DND-41 (cell line): Measurements from ENCODE around the gene NFAM1.

Experiments
- ATAC-seq: fragments of 200-7000 bp; cut with Tn5 transposase; 3 replicates; pipeline ENCODE4 v1.9.1; 2021; ENCODE audit warnings: low read depth; ENCODE audit not compliant: insufficient read depth
- DNase-seq: peaks from one replicate; pipeline ENCODE4 v3.0.0-alpha.2; 2020
- H2AFZ ChIP-seq: 2 replicates; pipeline ENCODE4 v1.6.0; 2012; ENCODE audit warnings: low read depth, low read length
- H3K27ac ChIP-seq: 2 replicates; pipeline ENCODE4 v1.5.1; 2012; ENCODE audit warnings: low read length, inconsistent platforms
- H3K27me3 ChIP-seq: fragments of 200-600 bp; sonication (generic); 2 replicates; pipeline ENCODE4 v1.6.0; 2012; ENCODE audit warnings: low read length, mild to moderate bottlenecking, inconsistent platforms; ENCODE audit not compliant: insufficient read depth, poor library complexity
- H3K36me3 ChIP-seq: 2 replicates; pipeline ENCODE4 v1.5.1; 2012; ENCODE audit warnings: low read length, inconsistent platforms; ENCODE audit not compliant: insufficient read depth
- H3K4me1 ChIP-seq: 2 replicates; pipeline ENCODE4 v1.5.1; 2012; ENCODE audit warnings: mild to moderate bottlenecking, low read length; ENCODE audit not compliant: insufficient read depth
- H3K4me2 ChIP-seq: 2 replicates; pipeline ENCODE4 v1.6.0; 2012; ENCODE audit warnings: mild to moderate bottlenecking, moderate library complexity, low read length, inconsistent platforms; ENCODE audit not compliant: insufficient read depth
- H3K4me3 ChIP-seq, 2 experiments: fragments of 200-600 bp in 1 of 2; shearing (Covaris generic) in 1 of 2; 2 replicates each; pipeline ENCODE4 v1.5.1; 2012 to 2016; ENCODE audit warnings: inconsistent platforms in 2 of 2, low read length in 2 of 2, mild to moderate bottlenecking in 2 of 2, low read depth in 1 of 2, moderate library complexity in 1 of 2
- H3K79me2 ChIP-seq: 2 replicates; pipeline ENCODE4 v1.6.0; 2012; ENCODE audit warnings: low read length, inconsistent platforms; ENCODE audit not compliant: insufficient read depth
- H3K9ac ChIP-seq: 2 replicates; pipeline ENCODE4 v1.6.0; 2012; ENCODE audit warnings: low read depth, mild to moderate bottlenecking, inconsistent platforms, low read length, moderate library complexity
- H3K9me3 ChIP-seq: 2 replicates; pipeline ENCODE4 v1.5.1; 2012; ENCODE audit warnings: low read length, moderate library complexity, mild to moderate bottlenecking, inconsistent platforms; ENCODE audit not compliant: insufficient read depth, severe bottlenecking
- H4K20me1 ChIP-seq: 2 replicates; pipeline ENCODE4 v1.6.0; 2012; ENCODE audit warnings: low read length; ENCODE audit not compliant: insufficient read depth
- EZH2 ChIP-seq: IDR thresholded peaks from 3 replicates; pipeline ENCODE4 v1.6.1; 2012; ENCODE audit warnings: borderline replicate concordance, low read depth, mild to moderate bottlenecking, moderate library complexity, low read length, inconsistent platforms; ENCODE audit not compliant: severe bottlenecking
- TF ChIP-seq, protein P1 (sequence below): IDR thresholded peaks from 2 replicates; pipeline ENCODE4 v1.5.1; 2012; ENCODE audit warnings: borderline replicate concordance, low read length, moderate library complexity, mild to moderate bottlenecking; ENCODE audit not compliant: poor library complexity, severe bottlenecking; ENCODE audit errors: extremely low read depth

The NFAM1 gene, protein sequence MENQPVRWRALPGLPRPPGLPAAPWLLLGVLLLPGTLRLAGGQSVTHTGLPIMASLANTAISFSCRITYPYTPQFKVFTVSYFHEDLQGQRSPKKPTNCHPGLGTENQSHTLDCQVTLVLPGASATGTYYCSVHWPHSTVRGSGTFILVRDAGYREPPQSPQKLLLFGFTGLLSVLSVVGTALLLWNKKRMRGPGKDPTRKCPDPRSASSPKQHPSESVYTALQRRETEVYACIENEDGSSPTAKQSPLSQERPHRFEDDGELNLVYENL

DNA sequence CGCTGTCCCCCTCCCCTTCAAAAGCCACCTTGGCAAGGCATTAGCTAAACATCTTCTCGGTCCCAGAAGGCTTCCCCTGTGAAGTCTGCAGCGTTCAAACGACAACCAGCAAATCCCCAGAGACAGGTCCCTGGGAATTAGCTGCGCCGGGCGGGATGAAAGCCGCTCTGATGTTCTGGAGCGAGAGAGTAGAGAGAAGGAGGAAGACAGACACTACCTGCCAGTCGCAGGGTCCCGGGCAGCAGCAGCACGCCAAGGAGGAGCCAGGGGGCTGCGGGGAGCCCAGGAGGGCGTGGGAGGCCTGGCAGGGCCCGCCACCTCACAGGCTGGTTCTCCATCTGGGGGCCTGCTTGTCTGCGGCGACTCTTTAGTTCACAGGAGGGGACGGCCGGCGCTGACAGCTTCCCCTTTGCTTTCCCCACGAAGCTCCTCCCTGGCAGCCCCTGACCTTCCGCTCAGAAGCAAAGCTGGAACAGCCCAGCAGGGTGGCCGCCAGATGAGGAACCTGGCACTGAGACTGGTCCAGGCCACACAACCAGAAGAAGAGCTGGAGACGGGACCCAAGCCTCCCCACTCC, at the start of gene NFAM1:
NFAM1 (minus strand) TSS at position 384 of the 577 bp plus-strand sequence; CDS start at position 338, 46 bp downstream.
- Histone ChIP-seq H3K27me3 (peaks cover 7% of the 10 kb centered on the region), H2AFZ (no peak within 1 kb of the TSS), H3K4me2 (no peak within 1 kb of the TSS), H4K20me1 (no peaks in the 10 kb centered on the region), H3K79me2 (no peaks in the 10 kb centered on the region), H3K4me1 (peaks cover under 1% of the 10 kb centered on the region), H3K9me3 (no peaks in the 10 kb centered on the region), H3K27ac (no peak within 1 kb of the TSS), H3K36me3 (no peaks in the 10 kb centered on the region), H3K9ac (no peak within 1 kb of the TSS), H3K4me3 (no peak within 1 kb of the TSS)
- TF ChIP-seq EZH2: no peak
- TF ChIP-seq, protein P1, sequence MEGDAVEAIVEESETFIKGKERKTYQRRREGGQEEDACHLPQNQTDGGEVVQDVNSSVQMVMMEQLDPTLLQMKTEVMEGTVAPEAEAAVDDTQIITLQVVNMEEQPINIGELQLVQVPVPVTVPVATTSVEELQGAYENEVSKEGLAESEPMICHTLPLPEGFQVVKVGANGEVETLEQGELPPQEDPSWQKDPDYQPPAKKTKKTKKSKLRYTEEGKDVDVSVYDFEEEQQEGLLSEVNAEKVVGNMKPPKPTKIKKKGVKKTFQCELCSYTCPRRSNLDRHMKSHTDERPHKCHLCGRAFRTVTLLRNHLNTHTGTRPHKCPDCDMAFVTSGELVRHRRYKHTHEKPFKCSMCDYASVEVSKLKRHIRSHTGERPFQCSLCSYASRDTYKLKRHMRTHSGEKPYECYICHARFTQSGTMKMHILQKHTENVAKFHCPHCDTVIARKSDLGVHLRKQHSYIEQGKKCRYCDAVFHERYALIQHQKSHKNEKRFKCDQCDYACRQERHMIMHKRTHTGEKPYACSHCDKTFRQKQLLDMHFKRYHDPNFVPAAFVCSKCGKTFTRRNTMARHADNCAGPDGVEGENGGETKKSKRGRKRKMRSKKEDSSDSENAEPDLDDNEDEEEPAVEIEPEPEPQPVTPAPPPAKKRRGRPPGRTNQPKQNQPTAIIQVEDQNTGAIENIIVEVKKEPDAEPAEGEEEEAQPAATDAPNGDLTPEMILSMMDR: no peak
- no peak for DNase-seq
- no peak for ATAC-seq

DNA sequence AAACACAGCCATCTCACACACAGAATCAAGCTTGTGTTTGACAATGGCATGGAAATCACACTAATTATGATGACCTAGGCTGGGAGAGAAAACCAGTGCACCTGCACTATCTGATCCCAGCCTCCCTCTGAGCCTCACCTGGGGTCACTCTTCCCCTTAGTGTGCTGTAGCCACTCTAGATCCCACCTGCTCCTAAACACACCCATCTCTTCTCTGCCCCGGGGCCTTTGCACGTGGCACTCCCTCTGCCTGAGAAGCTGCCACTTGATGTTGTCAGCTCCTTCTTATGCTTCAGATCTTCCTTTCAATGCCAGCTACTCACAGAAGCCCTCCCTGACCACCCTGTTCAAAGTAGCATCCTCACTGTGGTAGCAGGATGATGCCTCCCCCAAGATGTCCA, 42.9 kb upstream of the NFAM1 start:
- no peaks in the 10 kb centered on the region for H3K4me1 ChIP-seq
- no peak overlapping the region for H3K9ac ChIP-seq
- H4K20me1 ChIP-seq: no peaks in the 10 kb centered on the region
- ATAC-seq: no peak
- DNase-seq: no peak
- H3K9me3 ChIP-seq: no peaks in the 10 kb centered on the region
- H3K4me2 ChIP-seq: no peak overlapping the region
- H3K27ac ChIP-seq: no peak overlapping the region
- no peaks in the 10 kb centered on the region for H3K27me3 ChIP-seq
- H3K36me3 ChIP-seq: no peaks in the 10 kb centered on the region
- H3K4me3 ChIP-seq: no peak overlapping the region
- TF ChIP-seq EZH2: no peak
- TF ChIP-seq, protein P1: no peak
- no peaks in the 10 kb centered on the region for H3K79me2 ChIP-seq
- H2AFZ ChIP-seq: no peak overlapping the region

DNA sequence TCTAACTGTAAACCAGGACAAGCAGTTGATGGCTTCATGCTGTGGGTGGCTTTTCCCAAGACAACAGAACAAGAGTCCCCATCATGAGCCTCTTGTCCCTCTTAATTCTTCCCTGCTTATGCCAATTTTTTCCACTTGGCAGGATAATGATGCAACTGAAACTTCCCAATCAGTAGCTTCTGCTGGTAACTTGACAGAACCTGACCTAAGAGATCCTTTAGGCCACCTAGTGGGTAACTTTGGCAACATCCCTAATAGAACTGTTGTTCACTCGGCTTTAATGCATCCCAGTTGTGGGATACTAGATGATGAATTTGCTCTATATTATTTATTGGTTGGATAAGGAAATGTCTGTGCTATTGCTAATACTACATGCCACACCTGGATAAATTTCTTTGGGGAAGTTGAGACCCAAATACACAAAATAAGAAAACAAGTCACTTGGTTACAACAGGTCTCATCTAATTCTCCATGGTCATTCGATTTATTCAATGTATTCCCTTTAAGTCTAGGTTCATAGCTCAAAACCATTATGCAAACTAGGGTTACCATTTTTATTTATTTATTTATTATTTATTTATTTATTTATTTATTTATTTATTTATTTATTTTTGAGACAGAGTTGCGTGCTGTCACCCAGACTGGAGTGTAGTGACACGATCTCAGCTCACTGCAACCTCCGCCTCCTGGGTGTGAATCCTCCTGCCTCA, 41.4 kb upstream of the NFAM1 start:
- Histone ChIP-seq H3K27ac (no peak overlapping the region), H3K36me3 (no peaks in the 10 kb centered on the region), H3K9ac (no peak overlapping the region), H4K20me1 (no peaks in the 10 kb centered on the region), H2AFZ (no peak overlapping the region), H3K4me2 (no peak overlapping the region), H3K4me1 (no peaks in the 10 kb centered on the region), H3K79me2 (no peaks in the 10 kb centered on the region), H3K4me3 (no peak overlapping the region), H3K27me3 (peaks cover 3% of the 10 kb centered on the region), H3K9me3 (no peaks in the 10 kb centered on the region)
- no peak for TF ChIP-seq EZH2
- TF ChIP-seq, protein P1: peak; percentile 80
- DNase-seq: peak; percentile 27
- ATAC-seq: peak; percentile 83
